GM21786 (cell line): Measurements from ENCODE around the gene ATRNL1.

ENCODE experiments used
- ATAC-seq: cut with Tn5 transposase; IDR thresholded peaks from one replicate; pipeline ENCODE4 v1.9.1; 2021; ENCODE audit not compliant: unreplicated experiment

ATRNL1 gene

DNA sequence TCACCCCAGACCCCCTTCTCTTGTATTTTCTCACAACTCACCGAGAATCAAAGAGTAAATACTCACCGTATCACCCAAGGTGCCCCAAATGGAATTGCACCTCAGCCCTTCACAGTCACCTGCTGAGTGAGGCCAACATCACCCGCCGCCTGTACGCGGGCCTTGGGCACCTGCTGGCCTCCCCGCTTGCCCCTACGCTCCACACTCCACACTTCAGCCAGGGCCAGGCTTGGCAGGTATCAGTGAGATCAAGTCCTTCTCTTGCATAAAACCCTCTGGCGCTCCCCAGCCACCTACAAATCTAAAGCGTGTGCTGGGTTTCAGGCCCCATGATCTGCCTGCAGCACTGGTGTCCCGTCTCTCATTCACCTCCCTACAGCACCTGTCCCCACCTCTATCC lies 879.3 kb downstream of the ATRNL1 start:
- ATAC-seq = no peak

DNA sequence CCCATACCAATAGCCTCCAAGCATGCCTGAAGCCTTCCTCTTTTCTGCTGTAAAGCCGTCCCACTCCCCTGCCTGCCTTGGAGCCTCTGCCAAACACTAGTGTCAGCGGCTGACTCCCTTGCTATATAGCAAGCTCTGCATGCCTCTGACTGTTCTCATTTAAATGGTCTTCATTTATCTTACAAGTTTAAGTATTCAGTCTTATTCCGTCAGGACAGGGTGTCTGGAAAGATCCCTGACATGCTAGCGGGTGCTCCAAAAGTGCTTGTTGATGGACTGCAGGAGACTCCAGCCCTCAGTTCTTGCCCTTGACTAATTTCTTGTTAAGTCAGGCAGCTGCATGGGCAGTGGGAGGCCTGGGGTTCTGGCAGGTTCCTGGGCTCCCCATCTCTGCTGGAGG lies 881.2 kb downstream of the ATRNL1 start:
- ATAC-seq = no peak

DNA sequence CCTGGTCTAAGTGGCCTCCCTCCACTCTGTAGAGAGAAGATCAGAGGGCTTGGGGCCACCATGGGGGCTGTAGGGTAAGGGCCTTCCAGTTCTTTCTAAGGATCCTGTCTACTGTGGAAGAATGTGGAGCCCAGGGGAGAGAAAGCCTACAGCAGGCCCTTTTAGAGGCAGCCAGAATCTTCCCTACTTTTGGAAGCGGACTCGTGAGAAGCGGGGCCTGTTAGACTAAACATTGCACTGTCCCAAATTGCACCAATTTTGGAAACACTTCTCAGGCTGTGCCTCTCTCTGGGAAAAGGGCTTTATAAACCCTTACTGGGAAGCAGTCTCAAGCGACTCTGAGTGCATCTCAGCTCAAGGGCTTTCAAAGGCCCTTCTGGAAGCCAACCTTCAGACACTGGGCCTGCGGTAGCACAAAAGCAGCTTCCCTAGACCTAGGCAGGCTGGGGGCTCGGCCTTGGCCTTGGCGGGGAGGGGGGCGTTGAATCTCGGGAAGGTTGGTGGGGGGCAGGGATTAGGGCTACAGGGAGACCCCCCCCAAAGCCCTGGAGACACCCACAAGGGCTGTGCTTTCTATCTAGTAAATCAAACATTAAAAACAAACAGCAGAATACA lies 881.8 kb downstream of the ATRNL1 start:
- no peak for ATAC-seq

DNA sequence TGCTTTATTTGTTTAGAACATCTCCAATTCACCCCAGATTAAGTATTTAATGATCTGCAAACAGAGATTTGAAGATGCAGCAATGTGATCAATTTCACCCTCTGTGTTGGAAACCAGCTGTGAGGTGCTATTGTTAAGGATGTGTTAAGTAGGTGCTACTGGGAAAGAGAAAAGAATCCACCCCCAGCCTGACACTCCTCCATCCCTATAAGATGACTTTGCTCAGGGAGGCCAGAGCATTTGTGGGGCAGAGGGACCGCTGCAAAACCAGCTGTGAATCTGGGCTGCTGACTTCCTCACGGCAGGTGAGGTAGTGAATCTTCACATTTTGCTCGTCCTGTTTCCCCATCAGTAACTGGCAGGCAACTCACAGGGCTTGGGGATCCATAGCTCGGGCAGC lies 882.3 kb downstream of the ATRNL1 start:
- ATAC-seq = no peak

DNA sequence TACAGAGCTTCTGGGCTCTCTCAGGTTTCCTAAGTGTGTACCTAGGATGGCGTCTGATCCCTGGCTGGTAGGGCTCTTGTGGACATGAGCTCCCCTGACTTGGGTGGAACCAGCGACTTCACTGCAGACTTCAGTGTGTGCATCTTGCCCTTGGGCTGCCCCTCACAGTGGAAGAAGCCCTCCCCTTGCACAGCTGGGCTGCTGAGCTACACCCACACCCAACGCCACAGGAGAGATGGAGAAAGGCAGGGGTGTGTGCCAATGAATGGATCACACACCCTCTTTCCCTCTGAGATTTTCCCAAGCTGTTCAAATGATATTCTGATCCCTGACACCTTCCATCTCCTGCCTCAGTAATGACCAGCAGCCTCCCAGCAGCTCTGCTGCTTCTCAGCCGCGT lies 883.2 kb downstream of the ATRNL1 start:
- no peak for ATAC-seq

DNA sequence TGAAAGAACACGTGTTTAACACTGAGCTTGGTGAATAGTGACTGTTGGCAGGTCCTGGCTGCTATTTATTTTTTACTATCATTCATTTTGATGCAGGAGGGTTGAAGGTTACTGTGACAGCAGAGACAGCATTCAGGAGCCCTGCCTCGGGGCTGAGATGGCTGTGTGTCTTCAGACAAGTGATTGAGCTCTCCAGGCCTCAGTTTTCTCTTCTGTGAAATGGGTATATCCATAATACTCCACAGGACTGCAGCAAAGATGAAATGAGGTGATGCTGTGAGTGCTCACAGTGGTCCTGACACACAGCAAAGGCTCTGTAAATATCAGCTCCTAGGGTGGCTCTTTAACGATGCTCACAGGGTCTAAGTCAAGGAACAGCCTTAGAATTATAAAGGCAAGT lies 884.7 kb downstream of the ATRNL1 start:
- ATAC-seq = no peak

DNA sequence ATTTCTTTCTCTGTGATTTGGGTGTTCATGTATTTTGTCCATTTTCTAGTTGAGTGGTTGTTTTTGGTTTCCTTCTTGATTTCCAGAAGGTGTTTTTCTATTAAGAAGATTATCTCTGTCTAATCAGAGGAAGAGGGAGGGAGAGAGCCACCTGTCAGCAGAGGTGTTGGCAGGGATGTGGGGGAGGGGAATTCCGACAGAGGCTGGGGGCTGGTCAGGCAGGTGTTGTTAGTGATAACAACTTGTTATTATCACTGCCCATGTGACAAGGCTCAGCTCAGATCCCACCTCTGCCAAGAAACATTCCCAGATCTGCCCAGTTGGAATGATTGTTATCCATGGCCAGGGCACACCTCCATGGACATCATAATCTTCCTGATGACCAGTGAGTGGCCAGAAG lies 886.4 kb downstream of the ATRNL1 start:
- no peak for ATAC-seq

DNA sequence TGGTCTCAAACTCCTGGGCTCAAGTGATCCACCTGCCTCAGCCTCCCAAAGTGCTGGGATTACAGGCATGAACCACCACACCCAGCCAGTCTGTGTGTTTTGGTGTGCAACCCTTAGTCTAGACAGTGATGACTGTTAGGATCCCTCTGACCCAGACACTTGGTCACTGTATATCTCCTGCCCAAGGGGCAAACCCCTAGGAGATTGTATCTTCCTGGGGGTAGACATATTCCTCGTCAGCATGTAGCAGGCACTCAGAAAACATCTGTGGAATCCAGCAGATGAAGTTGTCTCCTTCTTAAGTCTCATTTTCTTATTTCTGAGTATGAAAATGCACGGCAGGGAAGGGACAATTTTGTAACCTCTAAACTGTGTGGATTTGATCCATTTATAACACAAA lies 887.3 kb downstream of the ATRNL1 start:
- ATAC-seq = no peak

DNA sequence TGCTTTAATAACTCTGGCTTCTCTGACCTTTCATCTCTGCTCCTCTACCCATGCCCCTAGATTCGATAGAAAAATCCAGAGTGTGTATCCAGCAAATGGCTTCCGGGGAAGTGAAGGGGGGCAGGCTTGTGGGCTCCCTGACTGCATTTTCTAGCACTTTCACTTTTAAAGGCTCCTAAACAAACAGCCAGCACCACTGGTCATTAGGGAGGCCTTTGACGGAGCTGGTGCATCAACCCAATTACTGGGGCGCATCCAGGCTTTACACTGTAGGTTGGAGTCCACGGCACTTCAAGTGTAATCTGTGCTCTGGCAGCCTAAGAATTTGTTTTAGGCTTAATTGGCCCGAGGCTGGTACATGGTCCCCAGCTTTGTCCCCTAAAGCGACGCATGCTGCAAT lies 887.9 kb downstream of the ATRNL1 start:
- no peak for ATAC-seq

DNA sequence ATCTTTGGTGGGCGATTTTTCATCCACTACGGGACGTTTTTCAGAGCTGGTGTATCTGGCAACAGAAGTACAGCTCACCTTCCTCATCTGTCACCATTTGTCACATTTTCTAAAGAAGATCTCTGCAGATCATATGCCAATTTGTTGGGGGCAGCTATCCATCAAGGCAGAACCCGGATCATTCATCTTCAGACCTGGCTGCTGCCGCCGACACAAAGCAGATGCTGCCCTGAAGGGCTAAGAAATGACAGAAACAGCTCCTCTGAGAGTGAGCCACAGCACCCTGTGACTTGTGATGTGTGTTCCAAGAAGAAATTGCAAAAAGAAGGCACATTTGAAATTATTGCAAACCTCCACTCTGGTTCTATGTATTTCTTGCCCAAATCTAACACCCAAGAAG lies 888.9 kb downstream of the ATRNL1 start:
- no peak for ATAC-seq

DNA sequence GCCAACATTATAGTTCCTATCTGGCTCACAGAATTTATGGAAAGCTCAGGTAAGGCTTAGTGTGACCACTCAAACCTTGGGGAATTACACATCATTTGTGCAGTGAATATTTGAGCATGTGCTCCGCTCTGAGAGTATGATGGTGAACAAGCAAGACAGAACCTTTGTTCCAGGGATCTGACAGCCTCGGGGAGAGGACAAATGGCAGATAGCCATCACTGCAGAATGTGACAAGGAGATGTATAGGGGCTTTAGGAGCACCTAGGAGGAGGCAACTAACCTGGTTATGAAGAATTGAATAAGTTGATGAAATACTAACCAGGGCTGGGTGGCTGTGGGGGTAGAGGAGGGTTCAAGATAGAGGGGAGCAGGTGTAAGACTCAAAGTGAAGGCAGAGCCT lies 889.4 kb downstream of the ATRNL1 start:
- ATAC-seq = no peak

DNA sequence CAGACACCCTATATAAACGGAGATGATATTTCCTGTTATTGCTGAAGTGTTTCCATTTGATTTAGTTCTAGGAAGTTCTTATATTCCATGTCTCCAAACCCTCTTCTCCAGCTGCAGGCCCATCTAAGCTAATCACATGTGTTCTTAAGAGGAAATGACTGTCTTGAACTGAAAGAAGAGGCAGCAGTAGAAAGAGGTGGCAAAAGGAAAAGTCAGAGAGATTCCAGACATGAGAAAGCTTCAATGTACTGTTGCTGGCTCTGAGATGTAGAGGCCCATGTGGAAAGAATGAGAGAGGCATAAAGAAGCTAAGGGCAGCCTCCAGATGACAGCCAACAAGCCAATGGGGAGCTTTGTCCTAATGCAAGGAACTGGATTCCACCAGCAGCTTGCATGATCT lies 892.6 kb downstream of the ATRNL1 start:
- ATAC-seq = no peak

DNA sequence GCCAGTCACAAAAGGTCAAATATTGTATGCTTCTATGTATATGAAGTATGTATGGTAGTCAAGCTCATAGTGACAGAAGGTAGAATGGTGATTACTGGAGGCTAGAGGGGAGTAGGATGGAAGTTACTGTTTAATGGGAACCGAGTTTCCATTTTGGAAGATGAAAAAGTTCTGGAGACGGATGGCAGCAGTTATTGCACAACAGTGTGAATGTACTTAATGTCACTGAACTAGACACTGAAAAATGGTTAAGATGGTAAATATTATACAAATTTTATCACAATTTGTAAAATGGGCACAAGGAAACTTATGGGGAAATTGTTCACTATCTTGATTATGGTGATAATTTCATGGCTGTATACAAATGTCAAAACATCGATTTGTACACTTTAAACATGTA lies 895.2 kb downstream of the ATRNL1 start:
- no peak for ATAC-seq

DNA sequence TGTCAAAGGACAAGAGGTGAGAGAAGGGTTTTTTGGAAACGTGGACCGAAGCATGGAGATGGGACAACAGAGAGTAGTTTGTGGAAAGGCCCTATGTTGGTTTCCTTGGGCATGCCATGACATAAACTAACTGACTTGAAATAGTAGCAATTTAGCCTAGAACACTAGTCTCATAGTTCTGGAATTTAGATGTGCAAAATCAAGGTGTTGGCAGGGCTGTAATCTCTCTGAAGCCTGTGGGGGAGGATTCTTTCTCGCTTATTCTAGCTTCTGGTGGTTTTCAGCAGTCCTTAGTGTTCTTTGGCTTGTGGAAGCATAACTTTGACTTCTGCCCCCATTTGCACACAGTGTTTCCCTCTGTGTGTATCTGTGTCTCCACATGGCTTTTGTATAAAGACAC lies 896.5 kb downstream of the ATRNL1 start:
- no peak for ATAC-seq

DNA sequence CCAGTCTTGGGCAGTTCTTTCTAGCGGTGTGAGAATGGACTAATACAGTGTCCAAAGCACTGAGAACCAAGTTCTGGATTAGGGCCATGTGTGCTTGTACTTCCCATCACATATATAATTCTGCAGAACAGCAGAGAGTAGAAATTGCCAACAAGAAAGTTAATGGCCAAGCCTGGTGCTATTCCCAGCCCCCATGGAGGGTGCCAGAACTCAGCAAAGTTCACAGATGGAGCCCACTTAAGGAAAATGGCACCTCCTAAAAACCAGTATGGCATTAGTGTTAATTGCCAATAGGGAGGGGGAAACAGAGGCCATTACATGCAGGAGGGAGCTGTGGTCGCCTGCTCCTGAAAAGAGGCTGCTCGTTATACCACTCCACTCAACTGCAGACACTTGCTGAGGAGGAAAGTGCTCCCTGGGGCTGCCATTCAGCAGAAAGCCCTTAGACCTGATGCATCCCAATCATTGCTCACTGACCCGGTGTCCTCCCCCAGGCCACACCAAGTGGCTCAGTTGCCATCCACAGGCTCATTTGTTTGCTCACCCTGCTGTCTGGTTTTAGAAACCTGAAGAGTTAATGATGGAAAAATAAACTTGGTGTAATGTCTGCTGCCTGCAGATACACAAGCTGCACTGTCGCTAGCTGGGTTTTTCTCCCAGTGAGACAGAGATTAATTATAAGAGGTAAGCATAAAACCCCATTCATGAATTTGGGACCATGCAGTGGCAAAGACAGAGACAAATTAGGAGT lies 899.2 kb downstream of the ATRNL1 start:
- no peak for ATAC-seq

DNA sequence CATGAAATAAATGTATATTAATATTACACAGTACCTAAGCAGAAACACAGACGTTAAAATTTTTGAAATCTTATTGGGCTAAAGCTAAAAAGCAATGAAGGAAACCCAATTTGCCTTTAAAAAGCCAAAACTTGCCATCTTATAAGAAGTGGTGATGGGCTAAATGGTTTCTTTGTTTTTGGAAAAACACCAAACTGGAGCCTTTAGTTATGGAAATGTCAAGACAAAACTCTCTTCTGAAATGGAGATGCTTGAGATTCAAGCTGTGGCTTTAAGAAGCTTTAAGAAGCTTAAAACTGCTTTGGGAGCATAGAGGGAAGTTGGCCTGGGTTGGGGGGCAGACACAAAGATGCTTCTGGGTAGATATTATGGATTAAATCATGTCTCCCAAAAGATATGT lies 902.9 kb downstream of the ATRNL1 start:
- no peak for ATAC-seq

DNA sequence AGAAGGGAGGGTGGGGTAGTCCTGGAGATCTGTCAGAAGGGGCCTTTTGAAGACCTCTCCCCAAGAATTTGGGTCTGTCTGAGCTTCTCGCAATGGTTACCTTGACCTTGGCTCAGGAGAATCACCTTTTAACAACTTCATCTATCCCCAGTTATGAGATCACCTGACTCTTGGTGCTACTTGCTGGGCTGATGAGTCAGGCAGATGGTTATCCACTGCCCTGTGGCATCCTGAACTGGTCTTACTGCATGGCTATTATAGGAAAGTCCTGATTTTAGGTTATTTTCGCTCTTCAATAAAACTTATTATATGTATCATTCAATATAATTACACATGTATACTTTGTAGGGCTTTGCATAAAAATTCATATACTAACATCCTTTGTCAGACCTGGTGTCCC lies 905.1 kb downstream of the ATRNL1 start:
- ATAC-seq = no peak
